ENCODE results near the gene FILIP1.
A peak's percentile ranks its signal among the peaks of the same experiment; 100 is the strongest.

Gene FILIP1

DNA sequence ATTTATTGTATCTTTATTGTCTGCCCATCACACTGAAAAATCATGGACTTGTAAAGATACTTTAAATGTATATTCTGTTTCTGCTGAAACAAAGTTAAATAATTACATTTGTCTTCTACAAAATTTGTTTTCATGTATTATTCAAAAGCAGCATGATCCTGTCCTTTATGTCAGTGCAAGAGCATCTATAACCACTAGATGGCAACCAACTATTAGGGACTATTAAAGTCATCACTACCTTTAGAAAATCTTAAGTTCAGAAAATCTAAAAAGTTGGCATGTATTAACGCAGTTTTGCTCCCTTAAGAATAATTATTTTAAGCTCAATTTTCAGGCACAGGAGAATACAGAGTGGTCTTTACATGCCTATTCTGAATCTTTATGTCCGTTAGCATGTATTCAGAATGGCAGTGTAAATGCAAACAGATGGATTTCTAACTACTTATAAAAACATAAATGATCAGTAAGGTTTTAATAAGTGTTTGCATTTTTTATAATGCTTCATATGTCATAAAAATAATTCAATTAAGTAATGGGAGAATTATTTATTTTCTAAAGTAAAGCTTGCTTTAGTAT is 226.8 kb downstream of the FILIP1 start:
- DNase-seq (ENCODE audit: low read depth in 2 of 2): no peak

DNA sequence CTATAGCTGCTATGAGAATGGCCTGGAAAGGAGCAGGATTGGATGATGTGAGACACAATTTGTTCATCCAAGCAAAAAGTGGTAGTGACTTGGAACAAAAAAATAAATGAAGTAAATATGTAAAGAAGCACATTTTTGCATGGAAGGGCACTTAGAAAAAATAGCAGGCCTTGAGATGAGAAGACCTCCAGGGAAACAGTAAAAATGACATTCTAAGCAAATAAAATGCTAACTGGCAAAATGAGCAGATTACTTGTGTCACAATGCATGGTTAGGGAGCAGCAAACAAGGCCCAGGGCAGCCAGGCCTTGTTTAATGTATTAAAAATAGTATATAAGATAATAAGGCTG is 230.2 kb downstream of the FILIP1 start:
- DNase-seq (ENCODE audit: low read depth in 2 of 2): no peak

DNA sequence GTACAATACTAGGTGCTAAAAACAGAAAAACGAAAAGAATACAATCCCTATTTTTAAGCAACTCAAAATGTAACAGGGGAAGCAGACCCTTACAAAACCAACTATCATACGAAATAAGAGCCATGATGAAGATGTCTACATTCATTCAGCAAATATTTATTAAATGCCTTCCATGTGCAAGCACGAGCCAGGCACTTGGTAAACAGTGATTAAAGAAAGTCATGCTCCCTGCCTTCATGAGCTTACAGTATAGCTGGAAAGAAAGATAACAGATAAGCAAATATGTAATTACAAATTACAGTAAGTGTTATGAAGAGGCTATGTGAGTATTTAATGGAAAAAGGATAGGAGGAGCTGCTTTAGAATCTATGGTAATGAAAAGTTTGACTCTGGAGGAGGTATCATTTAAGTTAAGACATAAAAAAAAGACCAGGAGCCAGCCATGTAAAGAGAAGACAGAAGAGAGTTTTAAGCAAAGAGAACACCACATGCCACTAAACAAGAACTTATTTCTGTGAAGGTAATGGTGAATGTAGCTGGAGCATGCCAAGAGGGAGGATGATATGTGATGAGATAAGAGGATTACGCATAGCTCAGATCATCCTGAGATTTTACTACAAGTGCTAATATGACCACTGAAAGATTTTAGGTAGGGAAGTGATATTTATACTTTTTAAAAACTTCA is 230.7 kb downstream of the FILIP1 start:
- DNase-seq (ENCODE audit: low read depth in 2 of 2): no peak

DNA sequence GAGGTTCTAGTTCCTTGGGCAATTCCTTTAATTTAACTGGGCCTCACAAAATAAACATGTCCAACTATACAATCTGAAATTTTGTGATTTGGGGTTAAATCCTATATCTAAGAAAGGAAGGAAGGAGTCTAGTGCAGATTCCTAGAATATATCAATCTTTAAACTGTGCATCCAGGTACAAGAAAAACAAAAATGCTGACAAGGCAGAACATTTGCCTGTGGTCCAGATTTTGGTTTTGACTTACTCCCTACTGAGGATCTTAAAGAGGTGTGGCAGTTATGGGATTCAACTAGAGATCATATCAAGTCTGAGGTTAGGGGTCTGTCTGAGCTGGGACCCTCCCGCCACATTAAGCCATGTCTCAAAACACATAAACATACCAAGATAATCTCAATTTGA is 232.3 kb downstream of the FILIP1 start:
- DNase-seq (ENCODE audit: low read depth in 2 of 2): no peak

DNA sequence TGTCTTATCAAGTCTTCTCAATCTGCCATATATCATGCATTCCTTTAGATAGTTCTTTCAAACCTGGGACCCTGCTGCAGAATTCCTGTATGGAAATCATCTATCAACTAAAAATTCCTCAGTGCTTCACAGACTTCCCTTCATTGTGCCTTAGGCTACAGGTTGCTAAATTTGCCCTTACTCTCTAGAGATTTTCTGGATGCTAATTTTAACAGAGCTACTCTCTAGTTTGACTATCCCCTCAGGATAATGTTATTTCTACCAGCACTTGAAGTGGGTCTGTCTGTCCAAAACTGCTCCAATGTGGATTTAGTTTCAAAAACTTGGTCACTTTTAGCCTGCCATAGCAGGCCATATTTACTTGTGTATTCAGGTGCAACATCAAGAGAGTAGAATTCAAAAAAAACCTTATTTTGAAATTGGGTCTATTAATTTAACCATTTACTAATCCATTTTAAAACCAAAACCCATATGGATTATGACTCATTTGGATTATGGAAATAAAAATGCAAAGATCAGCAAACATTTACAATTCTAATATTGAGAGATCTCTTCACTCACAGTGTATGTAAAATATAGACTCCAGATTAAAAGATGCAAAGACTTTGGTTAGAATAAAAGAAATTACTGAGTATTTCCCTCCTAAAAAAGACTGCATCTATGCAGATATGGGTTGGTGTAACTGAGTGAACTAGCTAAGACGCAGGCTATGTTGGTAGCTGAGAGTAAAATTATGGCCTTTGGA is 236.1 kb downstream of the FILIP1 start:
- no peak for DNase-seq (ENCODE audit: low read depth in 2 of 2)

DNA sequence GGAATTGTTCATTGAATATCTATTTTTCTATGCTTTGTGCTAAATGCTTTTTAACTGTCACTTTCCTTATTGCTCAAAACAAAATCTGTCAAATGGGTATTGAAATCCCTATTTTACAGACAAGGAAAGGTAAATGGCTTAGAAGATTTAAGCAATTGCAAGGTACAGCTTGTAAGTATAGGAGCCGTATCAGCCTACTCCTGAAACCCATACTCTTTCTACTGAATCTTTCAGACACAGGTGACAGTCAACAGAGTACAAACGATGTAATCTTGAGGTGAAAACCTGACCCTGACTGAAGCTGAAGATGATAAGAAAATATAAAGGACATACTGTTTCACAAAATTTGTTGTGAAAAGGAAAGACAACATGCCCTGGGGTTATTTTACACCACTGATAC is 243.0 kb downstream of the FILIP1 start:
- no peak for DNase-seq (ENCODE audit: low read depth in 2 of 2)

DNA sequence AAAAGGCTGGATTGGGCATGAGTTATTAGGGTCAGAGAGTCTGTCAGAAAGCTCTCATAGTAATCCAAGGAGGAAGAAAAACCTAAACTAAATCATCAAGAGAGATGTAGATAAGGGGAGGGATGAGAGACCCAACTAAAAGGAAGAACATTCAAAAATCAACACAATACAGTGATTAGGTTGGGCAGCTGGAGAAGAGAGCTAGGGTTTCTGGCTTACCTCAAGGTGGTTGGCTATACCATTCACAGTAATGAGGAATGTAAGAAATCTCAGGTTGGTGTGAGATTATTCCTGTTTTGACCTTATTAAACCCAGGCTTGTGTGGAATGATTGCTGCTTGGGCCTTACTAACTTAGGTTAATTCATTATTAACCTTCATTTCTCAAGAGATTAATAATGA is 243.8 kb downstream of the FILIP1 start:
- DNase-seq (ENCODE audit: low read depth in 2 of 2): no peak

DNA sequence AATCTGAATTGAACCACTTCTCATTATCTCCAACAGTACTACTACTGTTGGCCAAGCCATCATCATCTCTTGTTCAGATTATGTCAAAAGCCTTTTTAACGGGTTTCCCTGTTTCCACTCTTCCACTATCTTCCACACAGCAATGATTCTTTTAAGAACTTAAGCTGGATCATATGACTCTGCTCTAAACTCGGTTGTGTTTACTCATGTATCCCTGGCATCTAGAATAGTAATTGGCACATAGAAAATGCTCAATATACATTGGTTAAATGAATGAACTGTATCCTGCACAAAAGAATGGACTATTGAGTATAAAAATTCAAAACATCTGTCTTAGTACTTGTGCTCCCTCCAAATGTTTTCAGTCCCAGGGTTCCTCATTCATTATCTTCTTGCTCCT is 247.2 kb downstream of the FILIP1 start:
- DNase-seq (ENCODE audit: low read depth in 2 of 2): no peak

DNA sequence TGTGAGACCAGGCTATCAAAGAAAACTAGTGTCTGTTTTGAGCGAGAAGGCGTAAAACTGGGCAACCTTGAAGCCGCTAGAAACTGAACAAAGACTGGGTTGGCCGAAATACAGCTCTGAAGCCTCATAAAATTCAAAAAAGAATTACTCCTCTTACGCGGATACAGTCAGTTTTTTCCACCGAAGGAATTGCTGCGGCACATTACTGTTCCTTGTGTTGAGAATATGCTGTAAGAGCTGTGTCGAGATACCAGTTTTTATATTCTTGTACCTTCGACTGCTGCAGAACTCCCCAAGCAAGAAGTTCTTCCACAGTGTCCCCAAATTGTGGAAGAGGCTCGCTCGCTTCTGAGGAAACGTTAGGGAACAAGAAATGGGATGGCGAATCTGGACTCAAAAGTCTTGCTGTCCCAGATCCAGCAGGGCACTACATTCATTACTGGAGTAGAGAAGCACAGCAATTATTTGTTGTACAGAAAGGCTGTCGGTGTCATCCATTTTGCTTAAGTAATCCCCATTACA is 249.5 kb downstream of the FILIP1 start:
- no peak for DNase-seq (ENCODE audit: low read depth in 2 of 2)

DNA sequence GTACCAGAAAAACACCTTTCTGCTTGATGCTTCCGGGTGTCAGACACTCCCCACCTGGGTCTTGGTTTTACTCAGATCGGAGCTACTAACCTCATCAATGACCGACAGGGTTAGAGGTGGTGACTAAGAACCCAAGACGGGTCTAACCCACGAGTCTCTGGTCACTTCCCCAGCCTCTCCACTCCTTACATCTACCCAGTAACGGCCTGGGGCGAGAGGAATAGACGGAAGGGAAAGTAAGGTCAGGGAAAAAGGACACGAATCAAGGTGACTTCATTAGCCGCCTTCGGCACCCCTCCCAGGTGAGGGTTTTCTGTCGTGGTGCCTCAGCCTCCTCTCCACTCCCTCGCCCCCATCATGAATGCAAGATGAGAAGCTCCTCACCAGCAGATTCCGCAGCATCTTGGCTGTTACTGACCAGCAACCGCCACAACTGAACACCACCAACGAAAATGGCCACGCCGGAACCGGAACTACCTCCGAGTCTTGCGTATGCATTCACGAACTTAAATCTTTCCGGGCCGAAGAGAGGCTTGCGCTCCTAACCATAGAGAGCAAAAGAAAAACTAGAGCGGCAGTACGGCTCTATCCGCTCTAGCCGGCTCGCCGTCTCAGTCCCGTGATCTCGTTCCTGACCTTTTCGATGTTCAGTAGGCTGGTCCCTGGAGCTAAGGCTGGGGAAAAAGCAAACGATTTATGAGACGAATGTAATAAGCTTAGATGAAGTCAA is 250.1 kb downstream of the FILIP1 start, which contains the start of gene COX7A2:
TSS of gene COX7A2 (minus strand) at position 469 of the 730 bp plus-strand sequence. CDS start at position 402, 67 bp downstream.
- peak; percentile 69 to 78 for DNase-seq (ENCODE audit: low read depth in 2 of 2)

Data from stimulated activated CD4-positive, alpha-beta T cell treated with anti-CD3 and anti-CD28 coated beads, Interleukin-4, amount 100 ng/mL, for 48 hours (primary cell).